ENCODE results near the gene BCAS1.

Gene BCAS1

DNA sequence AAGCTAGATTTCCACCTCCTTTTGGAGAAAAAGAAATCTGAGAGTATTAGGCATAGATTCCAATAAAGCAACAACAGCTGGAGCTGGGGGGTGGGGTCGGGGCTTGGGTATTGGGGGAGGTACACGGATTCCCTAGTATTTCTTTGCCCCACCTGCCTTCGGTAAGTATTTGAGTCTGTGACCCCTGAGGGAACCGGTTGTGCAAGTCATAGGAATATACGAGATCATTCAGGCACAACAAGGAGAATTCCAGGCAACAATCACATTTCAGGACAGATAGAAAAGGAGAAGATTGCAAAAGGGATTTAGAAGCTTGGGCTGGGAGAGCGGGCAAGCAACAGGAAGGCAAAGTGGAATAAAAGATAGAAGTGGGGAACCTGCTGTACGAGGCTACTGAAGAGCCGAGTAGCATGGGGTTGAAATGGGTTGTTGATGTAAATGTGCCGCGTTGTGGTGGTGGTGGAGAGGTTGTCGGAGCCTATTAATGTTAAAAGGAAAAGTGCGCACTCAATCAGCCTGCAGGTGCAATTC lies 148.9 kb downstream of the BCAS1 start:
- no peak for DNase-seq

DNA sequence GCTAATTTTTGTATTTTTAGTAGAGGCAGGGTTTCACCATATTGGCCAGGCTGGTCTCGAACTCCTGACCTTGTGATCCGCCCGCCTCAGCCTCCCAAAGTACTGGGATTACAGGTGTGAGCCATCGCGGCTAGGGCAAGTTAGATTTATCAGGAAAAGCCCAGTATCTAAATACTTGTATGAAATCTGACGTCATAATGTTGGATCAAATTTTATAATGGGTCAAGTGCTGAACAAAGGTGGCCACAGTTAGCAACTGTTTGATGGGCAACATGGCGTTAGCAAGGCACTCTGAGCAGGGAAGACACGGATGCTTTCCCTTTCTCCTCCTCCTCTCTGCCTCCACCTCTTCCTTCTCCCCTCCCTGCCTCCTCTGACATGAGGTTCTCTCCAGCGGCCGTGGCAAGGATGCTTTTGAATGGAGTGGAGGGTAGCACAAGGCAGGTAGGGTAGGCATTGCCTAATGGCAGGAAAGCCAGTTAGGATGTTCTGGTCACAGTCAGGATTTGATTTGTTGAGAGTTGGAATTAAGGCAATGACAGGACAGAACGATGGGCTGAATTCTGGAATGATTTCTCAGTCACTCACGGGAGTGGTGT lies 149.6 kb downstream of the BCAS1 start:
- DNase-seq = no peak

DNA sequence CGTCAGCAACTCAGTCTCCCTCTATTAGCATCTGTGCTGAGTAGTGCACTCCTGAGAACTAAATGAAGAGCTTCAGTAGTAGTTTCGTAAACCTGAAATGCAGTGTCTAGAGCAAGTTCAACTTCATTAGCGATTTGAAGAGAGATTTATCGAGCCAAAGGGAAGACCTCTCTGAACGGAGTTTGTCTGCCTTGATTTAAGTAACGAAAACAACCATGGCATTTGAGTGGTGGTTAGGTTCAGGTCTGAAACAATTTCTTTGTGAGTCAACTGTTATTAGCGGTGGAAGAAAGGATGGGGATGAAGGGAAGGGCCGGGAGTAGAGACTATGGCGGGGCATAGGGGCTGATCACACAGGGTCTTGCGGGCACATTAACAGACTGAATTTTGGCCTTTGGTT lies 150.5 kb downstream of the BCAS1 start:
- DNase-seq = no peak

DNA sequence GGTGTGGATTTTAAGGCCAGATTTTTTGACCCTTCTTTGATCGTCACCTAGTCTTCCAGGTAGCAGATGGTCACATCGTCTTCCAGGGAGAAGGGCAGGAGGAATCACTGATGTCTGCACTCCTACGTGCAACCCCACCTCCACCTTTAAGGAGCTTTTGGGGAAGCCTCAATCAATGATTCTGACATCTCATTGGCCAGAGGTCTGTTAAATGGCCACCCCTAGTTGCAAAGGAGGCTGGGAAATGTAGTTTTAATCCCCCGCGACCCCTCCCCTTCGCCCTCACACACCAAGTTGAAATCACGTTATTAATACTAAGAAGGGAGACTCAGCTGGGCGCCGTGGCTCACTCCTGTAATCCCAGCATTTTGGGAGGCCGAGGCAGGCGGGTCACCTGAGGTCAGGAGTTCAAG lies 151.4 kb downstream of the BCAS1 start:
- no peak for DNase-seq

DNA sequence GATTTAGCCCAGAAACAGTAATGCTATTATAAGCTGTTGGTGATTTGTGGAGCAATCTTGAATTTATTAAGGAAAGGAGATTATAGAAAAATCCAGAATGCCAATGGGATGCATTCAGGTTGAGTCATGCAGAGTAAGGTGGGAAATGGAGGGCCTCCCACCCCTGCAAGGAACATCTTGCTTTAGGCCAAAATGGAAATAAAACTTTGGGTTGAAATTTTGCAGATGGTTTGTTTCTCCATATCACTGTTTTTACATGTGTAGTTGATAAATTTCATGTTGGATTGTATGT lies 152.4 kb downstream of the BCAS1 start:
- no peak for DNase-seq

DNA sequence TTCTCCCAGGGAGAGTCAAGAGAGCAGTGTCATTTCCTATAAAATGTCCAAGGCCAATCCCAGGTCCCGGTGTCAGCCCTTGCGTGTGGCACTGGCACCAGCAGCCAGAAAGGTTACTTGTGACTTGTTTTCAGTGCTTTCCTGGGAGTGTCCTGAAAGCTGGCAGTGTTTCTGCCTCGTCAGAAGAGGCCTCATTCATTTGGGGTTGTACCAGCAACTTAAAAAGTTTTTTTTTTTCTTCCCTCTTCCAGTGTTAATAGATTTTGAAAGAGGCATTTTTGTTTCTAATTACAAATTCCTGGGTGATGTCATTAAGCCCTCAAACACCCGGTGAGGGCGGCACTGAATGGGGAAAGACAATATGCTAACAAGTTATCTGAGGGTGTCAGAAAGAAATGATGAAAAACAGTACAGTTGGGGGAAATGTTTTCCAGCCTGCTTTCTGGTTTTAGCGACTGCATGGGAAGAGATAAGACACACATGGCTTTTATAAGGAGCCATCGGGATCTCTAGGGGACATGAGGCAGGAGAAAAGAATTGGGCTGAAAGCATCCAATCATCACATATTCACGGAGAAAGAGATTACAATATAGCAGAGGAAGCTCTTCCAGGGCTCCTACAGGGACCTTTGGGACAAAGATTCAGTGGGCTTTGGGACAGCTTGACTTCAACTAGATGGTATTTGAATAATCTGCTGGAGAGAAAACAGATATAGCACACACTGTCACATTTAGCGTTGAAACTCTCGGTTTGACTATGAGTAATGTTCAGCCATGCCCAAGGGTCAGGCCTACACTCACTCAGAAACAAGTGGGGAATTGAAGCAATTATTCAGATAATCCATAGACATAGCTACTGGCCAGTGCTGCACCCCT lies 153.0 kb downstream of the BCAS1 start:
- no peak for DNase-seq

DNA sequence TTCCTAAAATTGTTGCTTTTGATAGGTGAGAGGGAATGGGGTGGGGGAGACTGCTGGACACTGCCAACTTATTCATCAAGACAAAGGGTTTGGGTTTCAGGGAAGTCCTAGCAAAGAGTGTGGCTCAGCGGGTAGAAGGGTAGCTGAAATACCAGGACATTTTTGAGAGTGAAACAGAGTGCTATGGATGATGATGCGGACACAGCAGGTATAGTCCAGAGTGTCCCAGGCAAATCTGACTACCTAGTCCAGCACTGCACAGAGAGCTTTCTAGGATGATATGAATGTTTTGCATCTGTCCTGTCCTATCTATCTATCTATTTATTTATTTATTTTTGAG lies 154.3 kb downstream of the BCAS1 start:
- DNase-seq = no peak

DNA sequence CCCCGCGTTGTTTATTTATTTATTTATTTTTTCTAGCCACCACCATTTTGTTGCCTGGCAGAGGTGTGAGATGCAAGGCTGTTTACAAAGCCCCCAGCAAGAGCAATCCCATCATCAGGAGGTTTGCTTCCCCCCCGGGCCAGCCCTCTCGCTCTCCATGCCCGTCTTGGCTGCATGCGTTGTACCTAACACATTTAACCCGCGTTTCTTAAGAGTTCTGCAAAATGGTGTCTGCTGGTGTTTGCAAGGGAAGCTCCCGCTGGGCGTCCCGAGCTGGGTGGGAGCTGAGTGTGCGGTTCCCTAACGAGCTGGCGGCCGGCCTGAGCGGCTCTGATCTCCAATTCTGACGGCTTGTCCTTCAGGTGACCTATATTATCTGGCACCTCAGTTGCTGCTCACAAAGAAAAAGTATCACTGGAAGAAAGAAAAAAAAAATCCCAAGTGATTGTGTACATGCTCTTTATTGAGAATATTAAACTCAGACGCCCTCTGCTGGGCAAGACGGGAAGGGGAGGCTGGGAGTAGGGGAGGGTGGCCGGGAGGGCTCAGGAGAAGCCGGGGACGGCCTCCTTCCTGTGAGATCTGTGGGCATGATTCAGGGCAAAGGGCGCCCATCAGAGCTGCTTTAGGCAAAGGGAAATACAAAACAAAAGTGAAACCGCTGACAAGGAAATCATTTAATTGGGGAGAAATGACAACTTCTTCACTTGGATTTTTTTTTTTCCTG lies 154.8 kb downstream of the BCAS1 start:
- DNase-seq = no peak

DNA sequence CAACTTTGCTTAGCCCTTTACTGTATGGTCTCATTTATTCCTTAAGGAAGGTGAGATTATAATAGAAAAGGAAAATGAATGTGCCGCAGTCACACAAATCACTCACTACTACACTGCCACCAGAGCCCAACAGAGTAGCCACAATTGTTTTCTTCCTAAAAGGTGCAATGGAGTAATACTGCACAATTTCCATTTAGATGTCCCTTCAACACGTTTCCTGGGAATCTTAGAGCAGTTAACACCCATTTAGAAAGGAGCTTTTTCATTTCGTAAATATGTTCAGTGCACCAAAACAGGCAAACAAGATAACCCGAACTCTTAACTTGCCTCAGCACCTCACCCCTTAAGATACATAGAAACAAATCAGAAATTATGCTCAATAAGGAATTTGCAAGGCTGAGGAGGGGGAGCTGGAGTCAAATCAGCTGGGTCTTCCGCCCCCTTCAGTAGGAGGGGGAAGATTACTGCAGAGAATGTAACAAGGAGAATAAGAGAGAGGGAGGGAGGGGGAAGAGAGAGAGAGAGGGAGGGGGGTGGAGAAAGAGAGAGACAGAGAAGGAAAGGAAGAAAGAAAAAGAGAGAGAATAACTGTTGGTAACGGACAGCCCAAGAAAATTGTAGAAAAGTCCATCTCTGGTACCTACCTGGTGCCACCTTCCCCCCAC lies 155.5 kb downstream of the BCAS1 start:
- DNase-seq = no peak

DNA sequence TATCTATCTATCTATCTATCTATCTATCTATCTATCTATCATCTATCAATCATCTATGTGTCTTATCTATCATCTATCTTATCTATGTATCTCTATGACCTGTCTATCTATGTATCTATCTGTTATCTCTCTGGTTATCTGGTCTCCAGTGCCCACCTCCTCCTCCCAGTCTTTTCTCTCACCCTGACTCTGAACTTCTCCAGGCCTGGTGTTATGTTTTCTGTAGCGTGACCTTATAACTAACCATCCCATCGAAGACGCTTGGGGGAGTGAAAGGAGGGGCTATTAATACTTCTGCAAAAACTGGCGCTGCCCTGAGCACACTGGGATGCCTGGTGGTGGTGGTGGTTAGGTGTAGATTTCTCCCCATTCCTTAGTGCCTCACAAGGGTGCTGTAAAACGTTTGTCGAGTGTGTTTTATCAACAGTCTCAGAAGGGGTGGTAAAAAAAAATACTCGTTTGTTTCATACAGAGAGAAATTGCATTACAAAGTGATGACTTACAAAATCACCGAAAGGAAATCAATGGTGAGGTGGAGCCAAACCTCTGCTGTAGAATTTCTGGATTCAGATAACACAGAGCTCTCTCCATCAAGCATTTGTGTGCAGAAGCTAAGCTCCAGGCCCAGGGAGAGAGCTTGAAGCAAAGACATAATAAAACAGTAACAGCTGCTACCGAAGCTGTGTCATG lies 156.2 kb downstream of the BCAS1 start:
- no peak for DNase-seq

DNA sequence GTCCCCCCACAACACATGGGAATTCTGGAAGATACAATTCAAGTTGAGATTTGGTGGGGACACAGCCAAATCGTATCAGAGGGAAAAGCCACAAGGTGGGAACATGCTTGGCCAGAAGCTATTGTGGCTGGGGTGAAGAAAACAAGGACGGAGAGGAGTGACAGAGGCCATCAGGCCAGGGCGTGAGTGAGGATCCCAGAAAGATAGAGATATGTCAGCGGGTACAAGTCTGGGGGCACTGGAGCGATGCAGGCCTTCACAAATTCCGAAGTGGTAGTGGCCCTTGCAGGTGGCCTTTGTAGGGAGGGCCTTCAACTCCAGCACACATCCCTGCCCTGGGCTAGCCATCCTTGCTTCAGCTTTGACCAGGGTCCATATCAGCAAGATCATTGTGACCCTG lies 159.1 kb downstream of the BCAS1 start:
- DNase-seq = no peak

DNA sequence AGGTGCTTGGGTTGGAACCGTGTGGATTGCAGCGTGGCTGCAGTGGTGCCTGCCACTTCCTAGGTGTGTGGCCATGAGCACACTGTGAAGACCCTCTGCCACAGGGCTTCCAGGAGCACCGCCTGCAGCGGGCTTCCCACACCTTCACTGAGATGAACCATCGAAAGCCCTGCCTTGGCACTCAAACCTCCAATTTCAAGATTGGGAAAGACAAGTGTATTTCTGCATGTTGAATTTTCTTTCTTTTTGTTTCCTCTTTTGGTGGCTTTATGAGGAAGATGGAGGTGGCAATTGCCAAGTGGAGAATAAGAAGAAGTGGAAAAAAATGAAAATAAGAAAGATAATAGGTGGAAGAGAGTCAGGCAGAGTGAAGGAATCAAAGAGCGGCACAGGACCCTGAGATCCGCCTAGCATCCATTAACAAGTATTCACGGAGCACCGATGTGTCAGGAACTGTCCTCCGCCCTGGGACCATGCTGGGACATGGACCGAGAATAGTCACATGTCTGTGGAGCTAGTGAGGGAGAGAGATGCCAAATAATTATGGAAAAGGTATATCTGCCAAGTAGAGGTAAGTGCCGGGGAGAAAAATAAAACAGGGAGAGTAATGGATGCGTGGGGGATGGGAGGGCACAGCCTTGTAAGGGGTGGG lies 159.9 kb downstream of the BCAS1 start:
- DNase-seq = no peak

DNA sequence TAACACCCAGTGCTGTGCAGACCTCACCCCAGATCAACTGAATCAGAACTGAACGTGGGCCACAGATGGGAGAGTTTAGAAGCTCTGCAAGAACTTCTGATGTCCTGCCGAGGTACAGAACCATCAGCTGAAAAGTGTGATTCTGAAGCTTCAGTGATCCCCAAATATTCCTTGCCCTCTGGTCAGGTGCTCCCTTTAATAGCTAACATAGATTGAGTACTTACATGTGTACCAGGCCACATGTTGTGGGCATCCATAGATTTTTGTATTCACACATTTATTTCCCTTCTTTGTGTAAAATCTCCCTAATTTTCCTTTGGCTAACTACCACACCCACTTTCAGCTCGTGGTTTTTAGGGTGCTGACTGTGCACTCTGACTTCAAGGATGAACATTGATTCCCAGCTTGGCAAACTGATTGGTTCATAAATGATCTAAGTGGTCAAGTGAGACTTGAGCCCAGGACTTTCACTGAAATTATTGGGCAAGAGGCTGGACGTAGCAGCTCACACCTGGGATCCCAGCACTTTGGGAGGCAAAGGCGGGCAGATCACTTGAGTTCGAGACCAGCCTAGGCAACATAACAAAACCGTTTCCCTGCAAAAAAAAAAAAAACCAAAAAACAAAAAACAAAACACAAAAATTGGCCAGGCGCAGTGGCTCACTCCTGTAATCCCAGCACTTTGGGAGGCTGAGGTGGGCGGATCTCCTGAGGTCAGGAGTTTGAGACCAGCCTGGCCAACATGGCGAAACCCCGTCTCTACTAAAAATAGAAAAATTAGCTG lies 162.2 kb downstream of the BCAS1 start:
- DNase-seq = no peak

DNA sequence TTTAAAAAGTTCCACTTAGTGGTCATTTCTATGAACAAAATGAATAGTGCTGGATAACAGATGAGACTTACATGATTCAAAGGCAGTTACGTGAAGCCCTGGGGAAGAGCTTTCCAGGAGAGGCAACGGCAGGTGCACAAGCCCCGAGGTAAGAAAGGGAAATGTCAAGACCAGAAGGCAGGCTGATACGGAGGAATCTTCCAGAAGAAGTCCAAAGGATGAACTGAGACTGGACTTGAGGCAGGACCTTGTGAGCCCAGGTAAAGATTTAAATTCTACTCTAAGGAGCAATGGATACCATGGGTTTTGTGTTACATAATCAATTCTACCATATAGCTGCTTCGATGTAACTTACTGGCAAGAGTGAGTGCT lies 164.6 kb downstream of the BCAS1 start:
- no peak for DNase-seq

DNA sequence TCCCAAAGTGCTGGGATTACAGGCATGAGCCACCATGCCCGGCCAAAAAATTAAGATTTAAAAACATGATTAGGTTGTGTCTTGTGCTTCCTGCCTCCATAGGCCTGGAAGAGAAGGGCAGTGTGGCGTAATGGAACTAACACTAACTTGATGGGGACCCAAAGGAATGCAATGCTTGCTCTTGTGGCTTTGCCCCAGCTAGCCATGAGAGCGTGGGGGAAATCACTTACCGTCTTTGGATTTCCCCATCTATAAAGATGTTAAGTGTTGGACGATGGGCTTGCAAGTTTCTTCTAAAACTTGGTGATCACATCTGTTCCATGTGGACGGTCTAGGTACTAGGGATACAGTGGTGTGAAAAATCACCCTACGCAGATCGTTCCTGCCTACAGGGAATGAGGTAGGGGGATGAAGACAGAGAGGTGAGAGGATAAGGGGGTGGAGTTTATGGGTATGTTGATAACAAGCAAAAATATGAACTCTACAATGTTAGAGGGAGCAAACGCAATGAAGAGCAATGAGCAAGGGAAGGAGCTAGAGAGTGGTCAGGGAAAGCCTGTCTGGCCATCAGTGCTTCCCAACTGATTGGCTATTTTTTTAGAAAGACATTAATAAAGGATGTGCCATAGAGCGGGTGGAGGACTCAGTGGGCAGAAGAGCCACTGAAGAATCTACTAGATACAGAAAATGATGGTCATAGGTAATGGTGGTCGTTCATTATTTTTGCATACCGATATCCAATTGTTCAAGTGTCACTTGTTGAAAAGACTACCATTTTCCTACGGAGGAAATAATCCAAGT lies 165.2 kb downstream of the BCAS1 start:
- no peak for DNase-seq

DNA sequence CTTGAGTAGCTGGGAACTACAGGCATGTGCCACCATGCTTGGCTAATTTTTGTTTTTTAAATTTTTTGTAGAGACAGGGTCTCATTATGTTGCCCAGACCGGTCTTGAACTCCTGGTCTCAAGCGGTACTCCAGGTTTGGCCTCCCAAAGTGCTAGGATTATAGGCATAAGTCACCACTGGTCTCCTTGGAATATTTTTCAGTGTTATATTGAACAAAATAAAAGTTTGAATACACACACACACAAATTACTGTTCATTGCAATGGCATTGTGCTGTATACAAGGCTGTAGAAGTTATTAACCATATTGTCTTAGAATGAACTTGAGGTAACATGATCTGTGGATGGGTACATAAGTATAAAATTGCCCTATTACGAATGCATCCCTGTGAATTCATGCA lies 166.1 kb downstream of the BCAS1 start:
- no peak for DNase-seq

DNA sequence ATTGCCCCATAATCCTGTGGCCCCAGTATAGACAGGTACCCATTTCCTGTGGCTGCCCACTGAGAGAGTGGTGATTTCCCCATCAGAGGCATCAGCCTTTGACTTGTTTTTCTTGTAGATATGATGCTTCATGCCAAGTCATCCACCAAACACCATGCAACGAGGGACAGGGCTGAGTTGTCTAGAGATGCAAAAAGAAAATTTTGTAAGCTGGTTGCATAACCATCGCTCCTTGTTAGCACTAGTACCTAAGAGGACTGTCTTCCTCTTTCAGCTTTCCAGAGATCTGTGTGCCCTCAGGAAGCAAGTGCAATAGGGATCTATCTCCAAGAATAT lies 166.8 kb downstream of the BCAS1 start:
- DNase-seq = no peak

DNA sequence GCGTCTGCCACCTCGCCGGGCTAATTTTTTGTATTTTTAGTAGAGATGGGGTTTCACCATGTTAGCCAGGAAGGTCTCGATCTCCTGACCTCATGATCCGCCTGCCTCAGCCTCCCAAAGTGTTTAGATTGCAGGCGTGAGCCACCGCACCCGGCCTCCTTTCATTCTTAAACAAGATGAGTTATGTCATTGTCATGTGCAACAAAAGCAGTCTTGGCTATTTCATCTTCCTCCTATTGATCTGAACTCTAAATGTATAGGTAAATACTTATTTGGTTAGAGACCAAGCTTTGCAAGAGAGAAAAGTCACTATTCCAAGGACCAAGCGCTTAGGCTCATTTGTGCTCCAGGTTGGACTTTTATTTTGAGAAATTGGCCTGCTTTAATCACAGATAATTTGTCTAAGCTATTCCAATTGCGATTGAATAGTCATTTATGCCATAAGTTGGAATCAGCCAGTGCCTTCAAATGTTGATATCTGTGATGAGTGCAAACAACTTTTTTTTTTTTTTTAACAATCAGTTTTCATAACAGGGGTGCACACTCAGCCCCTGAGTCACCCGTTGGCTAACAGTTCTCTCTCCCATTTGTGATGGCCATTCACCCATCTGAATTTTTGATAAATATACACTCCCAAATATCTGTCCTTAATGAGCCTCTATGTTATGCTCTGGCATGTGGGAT lies 167.3 kb downstream of the BCAS1 start:
- DNase-seq = no peak

DNA sequence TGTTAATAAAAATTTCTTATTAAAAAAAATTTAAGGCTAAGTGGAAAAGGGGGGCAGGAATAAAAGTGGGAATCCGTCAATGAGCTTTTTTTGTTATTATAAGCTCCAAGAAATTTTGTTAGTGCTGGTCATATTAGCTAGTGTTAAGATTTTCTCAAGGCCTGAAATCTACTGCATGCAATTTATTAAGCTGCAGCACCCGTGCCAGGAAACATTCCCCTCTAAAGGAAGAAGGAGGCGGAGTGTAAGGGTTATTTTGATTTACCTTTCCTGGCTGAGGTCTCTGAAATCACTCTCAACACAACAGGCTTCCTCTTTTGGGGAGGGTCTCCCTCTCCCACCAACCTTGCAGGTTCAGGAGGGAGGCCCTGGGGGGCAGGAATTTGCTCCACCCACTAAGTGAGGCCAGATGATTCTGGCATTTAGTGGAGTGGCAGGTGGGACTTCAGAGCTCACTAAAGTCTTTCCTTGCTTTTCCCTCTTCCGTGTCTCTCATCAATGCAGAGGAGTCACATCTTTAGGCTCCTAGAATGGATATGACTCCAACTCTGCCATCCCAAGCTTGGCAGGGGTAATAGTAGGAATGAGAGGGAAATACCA lies 168.8 kb downstream of the BCAS1 start:
- DNase-seq = no peak

DNA sequence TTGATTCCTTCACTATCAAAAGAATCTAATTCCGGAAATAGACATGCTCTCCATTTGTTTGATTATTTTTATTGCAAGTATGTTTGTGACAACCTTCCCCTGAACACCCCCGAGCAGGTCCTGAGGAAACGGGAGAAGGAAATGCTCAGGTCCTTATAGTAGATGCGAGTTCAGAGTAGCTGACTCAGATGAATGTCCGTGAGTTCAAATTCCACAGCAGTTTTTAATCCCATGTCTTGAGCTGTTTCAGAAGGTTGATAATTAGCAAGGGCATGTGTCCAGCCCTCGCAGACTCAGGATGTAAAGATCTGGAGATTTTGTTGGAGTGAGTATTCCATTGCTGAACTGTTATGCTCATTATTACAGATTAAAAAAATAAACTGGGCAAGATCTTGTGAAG lies 169.3 kb downstream of the BCAS1 start:
- DNase-seq = no peak
